MCF 10A (cell line): Measurements from ENCODE around the gene RAPH1. TPM values are rescaled to one million over a fixed set of nuclear protein-coding genes. Genes with fewer than 3 reads are reported as not detected.

ENCODE experiments used
- Bru-seq: library from RNA; stranded (reverse); fragments of 400-500 nt; gene quantifications from one replicate; lab custom pipeline; 2021; lab: Mats Ljungman, UMichigan
- BruChase-seq, 2 experiments: library from RNA; stranded (reverse); fragments of 400-500 nt; gene quantifications; one replicate each; lab custom pipeline; 2021; lab: Mats Ljungman, UMichigan
- BruUV-seq: library from RNA; stranded (reverse); fragments of 400-500 nt; replicated peaks from 2 replicates; lab custom pipeline; 2021; lab: Mats Ljungman, UMichigan
- CTCF ChIA-PET: fragments of 300-600 bp; sonication (Branson Sonifier 250); formaldehyde crosslinking; extraction: SDS; loops from one replicate; lab custom pipeline; 2021; ENCODE audit warnings: antibody characterized with exemption, inconsistent platforms; lab: Yijun Ruan, JAX
- POLR2A ChIA-PET: fragments of 300-600, 350-650 bp; sonication (Branson Sonifier 250); formaldehyde crosslinking; extraction: SDS; loops from one replicate; lab custom pipeline; 2020; ENCODE audit warnings: antibody characterized with exemption, inconsistent platforms; lab: Yijun Ruan, JAX
- DNase-seq: peaks from one replicate; pipeline ENCODE4 v3.0.0-alpha.2; 2018; ENCODE audit not compliant: unreplicated experiment
- H3K27ac Mint-ChIP-seq: one replicate; pipeline ENCODE4 v1.8.0; 2022; ENCODE audit warnings: mild to moderate bottlenecking, low read depth, mixed read lengths; ENCODE audit not compliant: unreplicated experiment
- H3K27me3 Mint-ChIP-seq: one replicate; pipeline ENCODE4 v1.8.0; 2022; ENCODE audit warnings: mixed read lengths; ENCODE audit not compliant: insufficient read depth, unreplicated experiment
- H3K36me3 Mint-ChIP-seq: one replicate; pipeline ENCODE4 v1.8.0; 2022; ENCODE audit warnings: mild to moderate bottlenecking, moderate library complexity, mixed read lengths; ENCODE audit not compliant: insufficient read depth, unreplicated experiment
- H3K4me1 Mint-ChIP-seq: one replicate; pipeline ENCODE4 v1.8.0; 2022; ENCODE audit warnings: mixed read lengths; ENCODE audit not compliant: insufficient read depth, unreplicated experiment
- H3K4me3 Mint-ChIP-seq: one replicate; pipeline ENCODE4 v1.8.0; 2022; ENCODE audit warnings: mild to moderate bottlenecking, moderate library complexity, mixed read lengths; ENCODE audit not compliant: unreplicated experiment
- H3K9me3 Mint-ChIP-seq: one replicate; pipeline ENCODE4 v1.8.0; 2022; ENCODE audit warnings: mixed read lengths; ENCODE audit not compliant: unreplicated experiment
- intact Hi-C: fragments of 100-400 bp; cut with micrococcal nuclease; formaldehyde crosslinking; loops from 2 replicates; pipeline ENCODE4 v1.14.1; 2022
- long read RNA-seq: library from polyadenylated mRNA; stranded (forward); transcript quantifications from one replicate; pipeline ENCODE4 v2.0.0, GENCODE V29; 2022
- total RNA-seq: library from RNA; stranded (reverse); gene quantifications from 2 replicates; pipeline ENCODE4 v1.2.3, GENCODE V29; 2022
- TF ChIP-seq, protein P1 (sequence below): fragments of 200-600 bp; IDR thresholded peaks from one replicate; pipeline ENCODE4 v1.8.0; 2022; ENCODE audit warnings: antibody characterized with exemption, mild to moderate bottlenecking; ENCODE audit not compliant: unreplicated experiment

The RAPH1 gene, protein sequence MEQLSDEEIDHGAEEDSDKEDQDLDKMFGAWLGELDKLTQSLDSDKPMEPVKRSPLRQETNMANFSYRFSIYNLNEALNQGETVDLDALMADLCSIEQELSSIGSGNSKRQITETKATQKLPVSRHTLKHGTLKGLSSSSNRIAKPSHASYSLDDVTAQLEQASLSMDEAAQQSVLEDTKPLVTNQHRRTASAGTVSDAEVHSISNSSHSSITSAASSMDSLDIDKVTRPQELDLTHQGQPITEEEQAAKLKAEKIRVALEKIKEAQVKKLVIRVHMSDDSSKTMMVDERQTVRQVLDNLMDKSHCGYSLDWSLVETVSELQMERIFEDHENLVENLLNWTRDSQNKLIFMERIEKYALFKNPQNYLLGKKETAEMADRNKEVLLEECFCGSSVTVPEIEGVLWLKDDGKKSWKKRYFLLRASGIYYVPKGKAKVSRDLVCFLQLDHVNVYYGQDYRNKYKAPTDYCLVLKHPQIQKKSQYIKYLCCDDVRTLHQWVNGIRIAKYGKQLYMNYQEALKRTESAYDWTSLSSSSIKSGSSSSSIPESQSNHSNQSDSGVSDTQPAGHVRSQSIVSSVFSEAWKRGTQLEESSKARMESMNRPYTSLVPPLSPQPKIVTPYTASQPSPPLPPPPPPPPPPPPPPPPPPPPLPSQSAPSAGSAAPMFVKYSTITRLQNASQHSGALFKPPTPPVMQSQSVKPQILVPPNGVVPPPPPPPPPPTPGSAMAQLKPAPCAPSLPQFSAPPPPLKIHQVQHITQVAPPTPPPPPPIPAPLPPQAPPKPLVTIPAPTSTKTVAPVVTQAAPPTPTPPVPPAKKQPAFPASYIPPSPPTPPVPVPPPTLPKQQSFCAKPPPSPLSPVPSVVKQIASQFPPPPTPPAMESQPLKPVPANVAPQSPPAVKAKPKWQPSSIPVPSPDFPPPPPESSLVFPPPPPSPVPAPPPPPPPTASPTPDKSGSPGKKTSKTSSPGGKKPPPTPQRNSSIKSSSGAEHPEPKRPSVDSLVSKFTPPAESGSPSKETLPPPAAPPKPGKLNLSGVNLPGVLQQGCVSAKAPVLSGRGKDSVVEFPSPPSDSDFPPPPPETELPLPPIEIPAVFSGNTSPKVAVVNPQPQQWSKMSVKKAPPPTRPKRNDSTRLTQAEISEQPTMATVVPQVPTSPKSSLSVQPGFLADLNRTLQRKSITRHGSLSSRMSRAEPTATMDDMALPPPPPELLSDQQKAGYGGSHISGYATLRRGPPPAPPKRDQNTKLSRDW
- total RNA-seq (78.0 and 79.8 TPM in 2 replicates), Bru-seq, nascent RNA (percentile 89 among the genes with signal in this experiment), BruChase-seq, experiment 1, labeled RNA remaining after a 6-hour chase (percentile 89 among the genes with signal in this experiment), BruChase-seq, experiment 2, labeled RNA remaining after a 2-hour chase (percentile 87 among the genes with signal in this experiment)
- long read RNA-seq, partial matches to known transcripts, result 3 of 50 reads
- long read RNA-seq, other reads (novel, unspliced or antisense), result 47 of 50 reads

DNA sequence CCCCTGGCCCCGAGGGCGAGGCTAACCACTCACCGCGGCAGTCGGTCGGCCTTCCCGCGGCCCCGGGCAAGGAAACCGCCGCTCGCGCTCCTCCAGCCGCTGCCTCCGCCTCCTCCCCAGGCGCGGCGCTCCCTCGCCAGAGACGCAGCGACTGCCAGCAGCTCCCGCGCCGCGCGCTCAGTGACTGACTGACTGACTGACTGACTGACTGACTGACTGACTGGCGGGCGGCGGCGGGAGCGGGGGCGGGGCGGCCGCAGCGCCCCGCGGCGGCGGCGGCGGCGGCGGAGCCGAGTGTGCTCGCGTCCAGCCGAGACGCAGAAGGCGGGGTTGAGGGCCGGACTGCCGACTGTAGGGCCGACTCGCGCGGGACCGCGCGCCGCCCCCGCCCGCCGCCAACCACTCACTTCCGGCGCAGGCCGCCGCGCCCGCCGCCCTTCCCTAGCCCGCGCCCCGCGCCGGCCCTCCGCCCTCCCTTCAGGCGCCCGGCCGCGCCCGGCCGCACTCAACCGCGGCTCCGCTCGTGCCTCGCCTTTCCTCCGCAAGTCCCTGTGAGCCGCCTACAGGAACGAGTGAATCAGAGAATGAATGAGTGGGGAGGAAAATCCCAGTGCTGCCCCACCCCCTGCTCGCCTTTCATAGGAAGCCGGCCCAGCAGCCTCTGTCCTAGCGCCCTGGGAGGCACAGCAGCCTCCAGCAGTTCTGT is at the start of gene RAPH1:
TSS of gene RAPH1 (minus strand) at position 224 of the 706 bp plus-strand sequence. CDS start 39,948 bp downstream, outside the sequence.
- peak; percentile 84 for DNase-seq
- TF ChIP-seq, protein P1, sequence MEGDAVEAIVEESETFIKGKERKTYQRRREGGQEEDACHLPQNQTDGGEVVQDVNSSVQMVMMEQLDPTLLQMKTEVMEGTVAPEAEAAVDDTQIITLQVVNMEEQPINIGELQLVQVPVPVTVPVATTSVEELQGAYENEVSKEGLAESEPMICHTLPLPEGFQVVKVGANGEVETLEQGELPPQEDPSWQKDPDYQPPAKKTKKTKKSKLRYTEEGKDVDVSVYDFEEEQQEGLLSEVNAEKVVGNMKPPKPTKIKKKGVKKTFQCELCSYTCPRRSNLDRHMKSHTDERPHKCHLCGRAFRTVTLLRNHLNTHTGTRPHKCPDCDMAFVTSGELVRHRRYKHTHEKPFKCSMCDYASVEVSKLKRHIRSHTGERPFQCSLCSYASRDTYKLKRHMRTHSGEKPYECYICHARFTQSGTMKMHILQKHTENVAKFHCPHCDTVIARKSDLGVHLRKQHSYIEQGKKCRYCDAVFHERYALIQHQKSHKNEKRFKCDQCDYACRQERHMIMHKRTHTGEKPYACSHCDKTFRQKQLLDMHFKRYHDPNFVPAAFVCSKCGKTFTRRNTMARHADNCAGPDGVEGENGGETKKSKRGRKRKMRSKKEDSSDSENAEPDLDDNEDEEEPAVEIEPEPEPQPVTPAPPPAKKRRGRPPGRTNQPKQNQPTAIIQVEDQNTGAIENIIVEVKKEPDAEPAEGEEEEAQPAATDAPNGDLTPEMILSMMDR, result no peak
- H3K4me3 Mint-ChIP-seq, result peak within 1 kb of the TSS; percentile 77
- no peaks in the 10 kb centered on the region for H3K27me3 Mint-ChIP-seq
- POLR2A ChIA-PET, result interaction anchor here (0.6 to 4.8 kb wide), 19 partner anchors 9 to 943 kb away, joined by 3 to 44 read pairs (median 4); partner anchors contain the start of genes CYP20A1 and FAM117B
- H3K36me3 Mint-ChIP-seq, result no peaks in the 10 kb centered on the region
- peaks cover 15% of the 10 kb centered on the region for H3K9me3 Mint-ChIP-seq
- H3K4me1 Mint-ChIP-seq, result peaks cover 17% of the 10 kb centered on the region
- CTCF ChIA-PET, result interaction anchor here (0.6 to 1.2 kb wide), 3 partner anchors 118 to 1257 kb away, joined by 4 to 5 read pairs (median 5); partner anchors contain the start of gene CYP20A1
- H3K27ac Mint-ChIP-seq, result peak within 1 kb of the TSS; percentile 93
- no TSS peak for BruUV-seq
- intact Hi-C loops, result loop anchor here (1.0 to 2.0 kb wide), 3 partner anchors 36 to 280 kb away; no protein-coding TSS in a partner anchor

- Mint-ChIP-seq H3K27ac (no peak overlapping the region), H3K27me3 (no peaks in the 10 kb centered on the region), H3K4me1 (peaks cover 28% of the 10 kb centered on the region), H3K4me3 (no peak overlapping the region), H3K9me3 (no peaks in the 10 kb centered on the region), H3K36me3 (no peaks in the 10 kb centered on the region)
- no peak for DNase-seq
- ChIA-PET CTCF (interaction anchor here (0.8 kb wide), 1 partner anchor 345 kb away, joined by 3 read pairs; no protein-coding TSS in a partner anchor), POLR2A (no interaction called here)
- TF ChIP-seq, protein P1, result no peak
- no TSS peak for BruUV-seq
- intact Hi-C loops, result no loop called here
These were observed 49.7 kb upstream of the RAPH1 start for GRCh38 chr2:203584784-203585183.

DNA sequence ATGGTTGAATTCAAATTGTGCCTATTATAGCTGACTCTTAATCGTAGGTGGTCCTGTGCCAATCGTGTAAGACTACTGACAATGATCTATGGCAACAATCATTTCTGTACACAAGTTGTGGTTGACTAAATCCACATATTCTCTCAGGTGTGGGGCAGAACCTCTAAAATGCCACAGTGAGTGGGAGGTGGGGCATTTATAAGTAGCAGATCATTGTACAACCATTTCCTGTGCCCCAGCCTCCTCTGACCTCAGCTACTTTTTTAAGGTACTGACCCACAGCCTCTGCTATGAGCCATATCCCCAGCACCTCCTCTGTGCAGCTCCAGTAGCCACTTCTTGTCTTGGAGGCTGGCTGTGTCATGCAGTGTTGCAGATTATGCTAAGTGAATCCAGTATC is 48.6 kb upstream of the RAPH1 start:
- H3K4me1 Mint-ChIP-seq, result peaks cover 39% of the 10 kb centered on the region
- BruUV-seq, result no TSS peak
- H3K4me3 Mint-ChIP-seq, result no peak overlapping the region
- TF ChIP-seq, protein P1, result no peak
- DNase-seq, result peak; percentile 18
- intact Hi-C loops, result no loop called here
- no peak overlapping the region for H3K27ac Mint-ChIP-seq
- H3K27me3 Mint-ChIP-seq, result no peaks in the 10 kb centered on the region
- ChIA-PET CTCF (interaction anchor here (0.5 to 0.6 kb wide), 2 partner anchors 9 to 17 kb away, joined by 3 to 5 read pairs; no protein-coding TSS in a partner anchor), POLR2A (interaction anchor here (0.6 kb wide), 1 partner anchor 26 kb away, joined by 3 read pairs; no protein-coding TSS in a partner anchor)
- H3K36me3 Mint-ChIP-seq, result no peaks in the 10 kb centered on the region
- no peaks in the 10 kb centered on the region for H3K9me3 Mint-ChIP-seq
